ENCODE data around the gene SLC35A2.
A peak's percentile ranks its signal among the peaks of the same experiment; 100 is the strongest.
"Not testable (repeated sequence)": the region's sequence is repeated elsewhere in the genome, so short reads cannot be mapped to it uniquely, and the experiment has no call there.

The SLC35A2 gene

GRCh38 chrX:48897625-48898306, 13.7 kb downstream of the SLC35A2 start, which contains the start of the genes PQBP1 and TIMM17B:
Gene PQBP1 (plus strand): TSS chrX:48897930. CDS start chrX:48898510, 580 bp downstream.
Gene TIMM17B (minus strand): TSS chrX:48897768. CDS start chrX:48897749, 19 bp downstream.
- Histone ChIP-seq H3K27ac (ENCODE audit: low read depth, low read length) (peak within 1 kb of the TSS; percentile 99), H3K4me1 (ENCODE audit: insufficient read depth, low read length) (no peaks in the 10 kb centered on the region), H3K36me3 (ENCODE audit: insufficient read depth, low read length) (peaks cover 34% of the 10 kb centered on the region), H3K9ac (ENCODE audit: low read depth, low read length) (peak within 1 kb of the TSS; percentile 95), H3K27me3 (ENCODE audit: insufficient read depth, low read length) (no peaks in the 10 kb centered on the region), H3K4me3 (ENCODE audit: low read length) (peak within 1 kb of the TSS; percentile 96), H3K9me3 (ENCODE audit: insufficient read depth, low read depth, low read length) (no peaks in the 10 kb centered on the region)
- WGBS: under 1% methylated on average over 48 of the region's 49 CpGs

GRCh38 chrX:48897157-48897624, 14.3 kb downstream of the SLC35A2 start:
- peaks cover 31% of the 10 kb centered on the region for H3K36me3 ChIP-seq (ENCODE audit: insufficient read depth, low read length)
- no peaks in the 10 kb centered on the region for H3K27me3 ChIP-seq (ENCODE audit: insufficient read depth, low read length)
- H3K9me3 ChIP-seq (ENCODE audit: insufficient read depth, low read depth, low read length): no peaks in the 10 kb centered on the region
- peak overlapping the region; percentile 99 for H3K27ac ChIP-seq (ENCODE audit: low read depth, low read length)
- WGBS: under 1% methylated on average over 38 of the region's 38 CpGs
- H3K9ac ChIP-seq (ENCODE audit: low read depth, low read length): peak overlapping the region; percentile 95
- H3K4me1 ChIP-seq (ENCODE audit: insufficient read depth, low read length): no peaks in the 10 kb centered on the region
- peak overlapping the region; percentile 96 for H3K4me3 ChIP-seq (ENCODE audit: low read length)

GRCh38 chrX:48896611-48897011, 14.8 kb downstream of the SLC35A2 start:
- Histone ChIP-seq H3K9ac (ENCODE audit: low read depth, low read length) (peak overlapping the region; percentile 95), H3K4me1 (ENCODE audit: insufficient read depth, low read length) (no peaks in the 10 kb centered on the region), H3K27me3 (ENCODE audit: insufficient read depth, low read length) (no peaks in the 10 kb centered on the region), H3K9me3 (ENCODE audit: insufficient read depth, low read depth, low read length) (no peaks in the 10 kb centered on the region), H3K4me3 (ENCODE audit: low read length) (peak overlapping the region; percentile 96), H3K36me3 (ENCODE audit: insufficient read depth, low read length) (peaks cover 27% of the 10 kb centered on the region), H3K27ac (ENCODE audit: low read depth, low read length) (peak overlapping the region; percentile 99)
- 40% methylated on average over 7 of the region's 9 CpGs for WGBS

GRCh38 chrX:48894891-48895290, 16.6 kb downstream of the SLC35A2 start:
- H3K27ac ChIP-seq (ENCODE audit: low read depth, low read length): no peak overlapping the region
- H3K36me3 ChIP-seq (ENCODE audit: insufficient read depth, low read length): peaks cover 20% of the 10 kb centered on the region
- no peak overlapping the region for H3K4me3 ChIP-seq (ENCODE audit: low read length)
- no peaks in the 10 kb centered on the region for H3K27me3 ChIP-seq (ENCODE audit: insufficient read depth, low read length)
- no peaks in the 10 kb centered on the region for H3K9me3 ChIP-seq (ENCODE audit: insufficient read depth, low read depth, low read length)
- 94% methylated on average over 4 of the region's 6 CpGs for WGBS
- no peaks in the 10 kb centered on the region for H3K4me1 ChIP-seq (ENCODE audit: insufficient read depth, low read length)
- no peak overlapping the region for H3K9ac ChIP-seq (ENCODE audit: low read depth, low read length)

- Histone ChIP-seq H3K27ac (ENCODE audit: low read depth, low read length) (no peak overlapping the region), H3K36me3 (ENCODE audit: insufficient read depth, low read length) (peaks cover 16% of the 10 kb centered on the region), H3K9ac (ENCODE audit: low read depth, low read length) (no peak overlapping the region), H3K4me3 (ENCODE audit: low read length) (no peak overlapping the region), H3K27me3 (ENCODE audit: insufficient read depth, low read length) (no peaks in the 10 kb centered on the region), H3K4me1 (ENCODE audit: insufficient read depth, low read length) (no peaks in the 10 kb centered on the region), H3K9me3 (ENCODE audit: insufficient read depth, low read depth, low read length) (no peaks in the 10 kb centered on the region)
- WGBS: 95% methylated on average over 15 of the region's 16 CpGs
Observed at GRCh38 chrX:48893556-48894348, 17.7 kb downstream of the SLC35A2 start.

GRCh38 chrX:48892896-48893295, 18.6 kb downstream of the SLC35A2 start:
- H3K27me3 ChIP-seq (ENCODE audit: insufficient read depth, low read length): no peaks in the 10 kb centered on the region
- H3K27ac ChIP-seq (ENCODE audit: low read depth, low read length): no peak overlapping the region
- WGBS: 100% methylated on average over 3 of the region's 4 CpGs
- H3K9me3 ChIP-seq (ENCODE audit: insufficient read depth, low read depth, low read length): no peaks in the 10 kb centered on the region
- H3K36me3 ChIP-seq (ENCODE audit: insufficient read depth, low read length): peaks cover 16% of the 10 kb centered on the region
- no peaks in the 10 kb centered on the region for H3K4me1 ChIP-seq (ENCODE audit: insufficient read depth, low read length)
- H3K4me3 ChIP-seq (ENCODE audit: low read length): no peak overlapping the region
- no peak overlapping the region for H3K9ac ChIP-seq (ENCODE audit: low read depth, low read length)

GRCh38 chrX:48891402-48892288, 19.8 kb downstream of the SLC35A2 start:
- Histone ChIP-seq H3K36me3 (ENCODE audit: insufficient read depth, low read length) (peaks cover 16% of the 10 kb centered on the region), H3K4me3 (ENCODE audit: low read length) (peak overlapping the region; percentile 55), H3K27me3 (ENCODE audit: insufficient read depth, low read length) (no peaks in the 10 kb centered on the region), H3K4me1 (ENCODE audit: insufficient read depth, low read length) (no peaks in the 10 kb centered on the region), H3K9me3 (ENCODE audit: insufficient read depth, low read depth, low read length) (no peaks in the 10 kb centered on the region), H3K27ac (ENCODE audit: low read depth, low read length) (no peak overlapping the region), H3K9ac (ENCODE audit: low read depth, low read length) (peak overlapping the region; percentile 40; the same call in 1 of the 2 replicates)
- 4% methylated on average over 68 of the region's 68 CpGs for WGBS

- no peak overlapping the region for H3K27ac ChIP-seq (ENCODE audit: low read depth, low read length)
- H3K9ac ChIP-seq (ENCODE audit: low read depth, low read length): peak overlapping the region; percentile 40; the same call in 1 of the 2 replicates
- no peaks in the 10 kb centered on the region for H3K4me1 ChIP-seq (ENCODE audit: insufficient read depth, low read length)
- no peaks in the 10 kb centered on the region for H3K27me3 ChIP-seq (ENCODE audit: insufficient read depth, low read length)
- H3K4me3 ChIP-seq (ENCODE audit: low read length): peak overlapping the region; percentile 55
- peaks cover 16% of the 10 kb centered on the region for H3K36me3 ChIP-seq (ENCODE audit: insufficient read depth, low read length)
- WGBS: under 1% methylated on average over 35 of the region's 35 CpGs
- H3K9me3 ChIP-seq (ENCODE audit: insufficient read depth, low read depth, low read length): no peaks in the 10 kb centered on the region
Observed at GRCh38 chrX:48890934-48891401, 20.5 kb downstream of the SLC35A2 start.

GRCh38 chrX:48890296-48890925, 21.0 kb downstream of the SLC35A2 start:
- Histone ChIP-seq H3K9ac (ENCODE audit: low read depth, low read length) (no peak overlapping the region), H3K27me3 (ENCODE audit: insufficient read depth, low read length) (no peaks in the 10 kb centered on the region), H3K4me1 (ENCODE audit: insufficient read depth, low read length) (no peaks in the 10 kb centered on the region), H3K4me3 (ENCODE audit: low read length) (peak overlapping the region; percentile 55), H3K27ac (ENCODE audit: low read depth, low read length) (no peak overlapping the region), H3K9me3 (ENCODE audit: insufficient read depth, low read depth, low read length) (no peaks in the 10 kb centered on the region), H3K36me3 (ENCODE audit: insufficient read depth, low read length) (peaks cover 16% of the 10 kb centered on the region)
- 26% methylated on average over 15 of the region's 15 CpGs for WGBS

- not testable (repeated sequence) for H3K9me3 ChIP-seq (ENCODE audit: insufficient read depth, low read depth, low read length); H3K4me3 ChIP-seq (ENCODE audit: low read length); H3K4me1 ChIP-seq (ENCODE audit: insufficient read depth, low read length); H3K9ac ChIP-seq (ENCODE audit: low read depth, low read length); H3K27ac ChIP-seq (ENCODE audit: low read depth, low read length); H3K36me3 ChIP-seq (ENCODE audit: insufficient read depth, low read length); H3K27me3 ChIP-seq (ENCODE audit: insufficient read depth, low read length)
- WGBS: 84% methylated on average over 5 of the region's 5 CpGs
Observed at GRCh38 chrX:48886586-48886985, 24.9 kb downstream of the SLC35A2 start.

Measured in HUES64 (cell line).